GM19193 (cell line): ENCODE results near the gene RAP1GDS1.

Source experiments
- POLR2A ChIP-seq: IDR thresholded peaks from 4 replicates; pipeline ENCODE4 v1.6.1; 2011; ENCODE audit not compliant: insufficient read depth, insufficient read length; ENCODE audit errors: extremely low read depth

RAP1GDS1 gene

DNA sequence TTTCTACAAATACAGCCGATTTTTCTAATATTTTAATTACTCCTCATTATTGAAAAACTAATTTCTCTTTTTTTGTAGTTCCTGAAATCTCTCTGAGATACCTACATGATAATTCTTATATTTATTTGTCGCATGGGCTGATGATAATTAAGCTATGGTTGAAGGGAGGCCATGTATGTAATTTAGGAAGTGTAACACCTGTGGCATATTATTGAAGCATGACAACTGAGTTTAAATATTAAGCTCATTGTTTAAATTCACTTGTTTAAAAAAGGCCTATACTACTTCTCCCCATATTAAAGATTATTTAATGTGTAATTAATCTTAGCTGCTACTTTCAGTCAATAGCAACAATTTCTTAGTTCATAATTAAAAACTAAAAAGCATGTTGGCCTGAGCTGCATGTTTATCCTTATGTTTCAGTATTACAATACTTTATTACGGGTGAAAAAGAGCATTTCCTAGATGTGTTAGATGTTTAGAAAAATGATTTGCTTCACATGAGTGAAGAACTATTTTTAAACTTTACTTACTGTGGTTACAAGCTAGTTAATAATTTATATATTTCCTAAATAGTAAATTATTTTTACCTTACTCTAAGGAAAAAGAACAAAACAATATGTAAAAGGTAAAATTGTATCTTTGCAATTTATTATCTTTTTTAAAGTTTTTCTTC, 122.4 kb downstream of the RAP1GDS1 start:
- TF ChIP-seq POLR2A = no peak

DNA sequence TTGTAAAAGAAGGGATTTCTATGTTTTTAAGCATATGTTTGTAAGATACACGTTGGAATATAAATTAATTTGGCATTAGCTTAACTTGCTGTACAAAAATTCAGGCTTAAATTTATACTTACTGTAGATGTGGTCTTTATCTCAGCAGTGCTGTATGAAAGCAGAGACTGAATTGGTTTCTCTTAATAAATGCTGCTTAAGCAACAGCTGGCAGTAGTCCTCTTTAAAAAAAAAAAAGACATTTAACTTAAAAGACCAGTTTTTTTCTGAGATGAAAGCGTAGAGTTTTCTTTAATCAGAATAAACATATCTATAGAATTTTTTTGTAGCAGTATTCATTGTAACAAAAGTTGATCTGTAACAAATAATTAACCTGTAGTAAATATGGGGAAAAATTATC, 124.6 kb downstream of the RAP1GDS1 start:
- no peak for TF ChIP-seq POLR2A

DNA sequence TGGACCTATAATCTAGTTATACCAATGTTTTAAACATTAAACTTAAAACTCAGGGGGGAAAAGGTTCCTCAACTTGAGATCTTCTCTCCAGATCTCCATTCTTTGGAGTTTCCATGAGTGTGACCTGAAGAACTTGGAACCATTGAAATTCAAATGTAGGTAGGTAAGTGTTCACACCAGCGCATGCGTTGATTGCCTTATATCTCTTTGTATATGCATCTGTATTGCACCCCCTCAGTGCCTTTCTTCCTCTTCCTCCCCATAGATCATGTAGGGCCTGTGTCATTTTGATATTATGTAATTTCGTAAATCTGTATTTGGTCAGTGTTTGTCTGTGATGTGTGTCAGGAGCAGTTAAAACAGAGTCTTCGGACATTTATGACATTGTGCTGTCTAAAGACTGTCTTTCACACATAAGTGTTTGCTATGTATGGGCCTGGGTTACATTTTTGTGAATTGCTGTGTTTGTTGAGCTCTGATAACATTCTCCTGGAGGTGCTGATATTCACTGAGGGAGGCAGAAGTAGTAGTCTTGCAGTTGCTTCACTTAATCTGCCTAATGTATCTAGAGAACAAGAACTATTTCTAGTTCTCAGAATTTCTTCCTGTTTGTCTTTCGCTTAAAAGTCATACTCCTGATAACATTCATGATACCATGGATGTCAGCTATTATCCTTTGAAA, 126.3 kb downstream of the RAP1GDS1 start:
- TF ChIP-seq POLR2A = no peak

DNA sequence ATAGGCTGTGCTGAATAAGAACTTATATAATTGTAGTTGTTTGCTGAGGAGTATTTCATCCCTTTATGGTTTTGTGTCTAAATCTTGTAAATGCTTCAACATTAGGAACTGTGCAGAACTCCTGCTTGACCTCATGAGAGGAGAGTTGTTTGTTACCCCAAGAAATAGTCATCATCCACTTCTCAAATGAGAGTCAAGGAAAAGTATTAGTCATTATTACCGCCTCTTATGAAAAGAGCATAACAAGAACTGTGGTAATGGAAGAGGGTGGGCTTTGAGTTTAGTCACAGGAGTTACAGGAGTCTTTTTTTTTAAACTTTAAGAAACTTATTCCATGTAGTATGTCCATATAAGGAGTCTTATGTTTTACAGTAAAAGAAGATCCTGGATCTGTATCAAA, 132.9 kb downstream of the RAP1GDS1 start:
- TF ChIP-seq POLR2A = no peak

DNA sequence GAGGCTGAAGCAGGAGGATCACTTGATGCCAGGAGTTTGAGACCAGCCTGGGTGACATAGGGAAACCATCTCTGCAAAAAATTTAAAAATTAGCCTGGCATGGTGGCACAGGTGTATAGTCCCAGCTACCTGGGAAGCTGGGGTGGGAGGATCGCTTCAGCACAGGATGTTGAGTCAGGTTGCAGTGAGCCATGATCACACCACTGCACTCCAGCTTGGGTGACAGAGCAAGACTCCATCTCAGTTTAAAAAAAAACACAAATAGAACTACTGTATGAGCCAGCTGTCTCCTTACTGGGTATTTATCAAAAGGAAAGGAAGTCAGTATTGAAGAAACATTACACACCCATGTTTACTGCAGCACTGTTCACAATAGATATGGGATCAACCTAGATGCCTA, 138.7 kb downstream of the RAP1GDS1 start:
- no peak for TF ChIP-seq POLR2A

DNA sequence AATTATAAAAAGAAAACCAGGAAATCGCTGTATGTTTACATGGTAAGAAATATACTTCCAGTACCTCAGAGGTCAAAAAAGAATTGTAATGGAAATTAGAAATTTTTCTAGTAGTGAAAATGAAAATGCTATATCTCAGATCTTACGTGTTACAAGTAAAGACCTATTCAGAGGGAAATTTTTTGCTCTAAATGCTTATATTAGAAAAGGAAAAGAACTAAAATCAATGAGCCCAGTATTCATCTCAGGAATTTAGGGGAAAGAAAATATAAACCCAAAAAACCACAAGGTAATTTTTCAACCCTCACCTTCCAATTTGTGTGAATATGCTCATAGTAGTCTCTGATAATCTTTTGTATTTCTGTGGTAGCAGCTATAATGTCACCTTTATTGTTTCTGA, 145.6 kb downstream of the RAP1GDS1 start:
- TF ChIP-seq POLR2A = no peak

DNA sequence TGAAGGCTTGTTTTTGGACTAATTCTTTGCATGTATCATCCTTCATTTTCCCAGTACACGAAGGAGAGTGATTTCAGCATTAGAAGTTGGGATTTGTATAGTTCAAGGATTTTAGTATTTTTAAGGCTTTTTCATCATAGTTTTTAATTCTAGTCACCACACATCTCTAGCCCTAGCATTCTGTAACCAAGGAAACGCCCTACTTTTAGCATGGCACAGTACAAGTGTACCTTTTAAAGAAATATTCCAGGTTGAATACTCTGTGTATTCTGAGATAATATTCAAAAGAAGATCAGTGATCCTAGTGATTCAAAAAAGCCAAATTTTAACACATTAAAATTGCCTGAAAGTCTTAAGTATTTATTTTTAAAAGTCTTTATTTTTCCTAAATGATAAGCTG, 150.5 kb downstream of the RAP1GDS1 start:
- TF ChIP-seq POLR2A = no peak

DNA sequence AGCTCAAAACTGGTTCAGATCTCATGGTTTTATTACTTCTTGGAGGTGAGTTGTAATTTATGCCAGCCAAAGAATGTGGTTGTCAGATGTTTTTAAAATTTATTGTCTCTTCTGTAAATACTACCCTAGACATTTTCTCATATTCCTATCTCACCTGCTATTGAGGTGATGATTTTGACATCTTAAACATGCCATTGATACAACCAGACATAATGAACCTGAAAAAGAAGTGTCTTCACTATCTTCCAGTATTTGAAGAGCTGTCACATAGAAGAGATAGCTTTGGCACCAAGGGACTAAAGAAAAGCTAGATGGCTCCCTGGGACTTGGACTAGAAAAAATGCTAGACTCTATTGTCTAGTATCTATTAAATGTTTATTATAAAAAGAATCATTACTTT, 155.7 kb downstream of the RAP1GDS1 start:
- no peak for TF ChIP-seq POLR2A

DNA sequence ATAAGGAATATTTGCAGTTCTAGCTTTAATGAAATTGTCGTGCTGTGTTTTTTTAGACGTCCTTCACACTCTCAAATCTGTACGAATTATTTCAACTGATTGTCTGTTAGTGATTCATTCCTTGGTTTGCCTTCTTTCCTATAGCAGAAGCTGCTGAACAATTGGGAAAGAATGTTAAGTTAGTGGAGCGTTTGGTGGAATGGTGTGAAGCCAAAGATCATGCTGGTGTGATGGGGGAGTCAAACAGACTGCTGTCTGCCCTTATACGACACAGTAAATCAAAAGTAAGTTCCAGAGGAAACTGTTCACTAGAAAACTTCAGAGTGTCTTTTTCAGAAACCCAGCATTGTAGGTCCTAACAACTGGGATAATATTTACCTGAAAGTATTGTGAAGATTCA, 159.9 kb downstream of the RAP1GDS1 start:
- no peak for TF ChIP-seq POLR2A

DNA sequence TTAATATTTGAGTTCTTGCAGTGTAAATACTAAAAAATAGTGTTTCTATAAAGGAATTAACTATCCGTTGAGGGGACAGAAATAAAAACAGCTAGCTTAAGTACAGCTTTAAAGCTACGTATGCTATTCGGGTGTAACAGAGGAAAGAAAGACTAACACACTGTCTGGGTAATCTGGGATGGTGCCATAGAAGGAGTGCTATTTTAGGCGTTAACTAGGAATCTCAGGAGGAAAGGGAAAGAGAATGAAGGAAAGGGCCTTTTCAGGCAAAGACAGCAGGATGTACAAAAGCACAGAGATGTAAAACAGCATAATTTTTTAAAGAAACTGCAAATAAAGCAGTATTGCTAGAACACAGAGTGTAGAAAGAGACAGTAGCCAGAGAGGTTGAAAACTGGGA, 161.8 kb downstream of the RAP1GDS1 start:
- TF ChIP-seq POLR2A = no peak

DNA sequence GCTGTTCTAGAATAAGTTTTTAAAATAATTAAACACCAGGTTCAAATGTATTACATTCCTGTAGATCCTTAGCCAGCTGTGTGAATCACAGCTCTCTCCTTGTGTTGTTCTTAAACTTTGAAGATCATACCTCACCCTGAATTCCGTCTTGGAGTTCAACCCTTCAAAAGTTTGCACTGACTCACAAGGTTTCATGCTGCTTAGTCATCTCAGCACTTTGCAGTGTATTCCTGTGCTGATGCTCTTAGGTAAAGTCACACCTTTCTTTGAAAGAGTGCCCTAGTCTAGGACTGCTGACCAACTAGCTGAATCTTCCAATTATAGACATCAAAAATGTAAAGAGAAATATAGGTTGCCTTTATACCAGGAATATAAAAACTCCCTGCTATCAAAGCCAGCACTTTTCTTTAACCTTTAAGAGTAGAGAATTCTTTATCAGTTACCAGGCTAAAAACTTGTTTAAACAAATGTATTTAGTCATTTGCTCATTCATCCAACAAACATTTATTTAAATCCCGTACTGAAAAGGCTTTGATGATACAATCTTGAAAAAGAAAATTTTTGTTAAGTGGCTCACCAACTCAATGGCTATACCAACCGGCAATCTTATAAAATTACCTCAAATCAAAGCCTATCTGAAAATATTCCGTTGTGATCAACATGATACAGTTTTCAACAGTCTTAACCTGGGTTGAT, 169.7 kb downstream of the RAP1GDS1 start:
- no peak for TF ChIP-seq POLR2A

DNA sequence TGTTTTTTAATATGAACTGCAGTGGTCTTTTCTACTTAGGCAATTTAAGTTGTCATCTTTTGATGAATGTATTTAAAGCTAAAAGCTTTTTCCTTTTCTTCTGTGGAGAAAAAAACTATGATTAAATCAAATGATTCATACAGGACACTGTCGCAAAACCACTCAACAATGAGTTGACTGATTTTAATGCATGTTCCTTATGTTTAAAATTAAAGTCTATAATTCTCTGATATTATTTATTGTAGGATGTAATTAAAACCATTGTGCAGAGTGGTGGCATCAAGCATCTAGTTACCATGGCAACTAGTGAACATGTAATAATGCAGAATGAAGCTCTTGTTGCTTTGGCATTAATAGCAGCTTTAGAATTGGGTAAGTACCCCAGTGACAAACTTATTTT, 172.5 kb downstream of the RAP1GDS1 start:
- TF ChIP-seq POLR2A = no peak

DNA sequence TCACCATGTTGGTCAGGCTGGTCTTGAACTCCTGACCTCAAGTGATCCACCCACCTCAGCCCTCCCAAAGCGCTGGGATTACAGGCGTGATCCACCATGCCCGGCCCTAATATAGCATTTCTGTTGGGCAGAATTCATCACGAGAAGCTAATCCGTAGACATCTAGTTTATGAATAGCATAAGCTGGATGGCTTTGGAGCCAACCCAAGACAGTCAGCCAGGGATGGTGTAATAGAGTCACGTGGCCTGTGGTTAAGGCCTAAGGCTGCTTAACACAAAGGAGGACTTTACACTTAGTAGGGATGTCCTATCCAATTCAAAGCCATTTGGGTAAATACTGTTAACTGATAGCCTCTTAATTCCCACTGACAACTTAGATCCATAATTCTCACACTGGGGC, 173.6 kb downstream of the RAP1GDS1 start:
- no peak for TF ChIP-seq POLR2A

DNA sequence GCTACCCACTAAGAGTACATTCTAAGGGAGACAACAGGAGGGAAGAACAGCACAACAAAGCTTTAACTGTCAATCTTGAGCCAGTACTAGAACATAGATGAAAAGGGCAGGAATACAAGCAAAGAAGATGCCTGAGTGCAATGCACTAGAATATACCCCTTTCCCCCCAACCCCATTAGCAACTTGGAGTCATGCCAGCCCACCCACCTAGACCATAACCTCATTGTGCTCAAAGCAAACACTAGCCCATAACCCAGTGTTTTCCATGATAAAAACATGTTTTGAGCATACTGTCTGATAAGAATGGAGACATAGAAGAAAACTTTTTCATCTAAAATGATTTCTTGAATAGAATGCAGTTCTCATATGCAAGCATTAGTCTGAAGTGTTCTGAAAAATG, 183.2 kb downstream of the RAP1GDS1 start:
- no peak for TF ChIP-seq POLR2A

DNA sequence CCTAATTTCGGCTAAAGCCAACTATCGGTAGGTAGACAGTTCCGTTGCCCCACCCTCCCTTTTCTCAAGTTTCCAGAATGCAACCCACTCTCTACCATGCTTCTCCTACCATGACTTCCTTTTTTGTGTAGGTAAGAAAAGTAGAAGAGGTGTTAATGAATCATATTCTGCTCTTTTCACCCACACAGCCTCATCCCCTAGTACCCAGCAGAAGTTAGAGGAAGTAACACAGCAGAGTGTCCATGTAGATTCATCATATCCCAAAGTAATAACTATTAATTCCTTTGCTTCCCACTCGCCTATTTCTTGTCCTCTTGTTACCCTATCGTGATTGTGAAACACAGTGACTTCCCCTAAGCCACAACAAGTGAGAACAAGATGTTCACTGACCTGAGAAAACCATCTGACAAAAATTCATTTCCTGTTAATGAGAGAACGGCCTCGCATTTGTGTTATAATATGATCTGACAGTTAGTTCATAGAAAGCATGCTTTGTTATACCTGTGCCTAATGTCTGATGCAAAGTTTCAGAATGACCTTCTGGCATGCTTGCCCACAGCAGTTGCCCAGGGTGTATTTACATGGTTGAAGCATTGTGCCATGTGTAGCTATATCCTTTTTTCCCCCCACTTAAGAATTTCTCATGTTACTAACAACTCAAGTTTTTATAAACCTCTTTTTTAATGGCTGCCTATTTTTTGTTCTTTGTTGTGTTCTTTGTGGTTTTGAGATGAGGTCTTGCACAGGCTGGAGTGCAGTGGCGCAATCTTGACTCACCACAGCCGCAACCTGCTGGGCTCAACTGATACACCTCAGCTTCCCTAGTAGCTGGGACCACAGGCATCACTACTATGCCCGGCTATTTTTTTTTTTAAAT, 185.6 kb downstream of the RAP1GDS1 start:
- TF ChIP-seq POLR2A = no peak

DNA sequence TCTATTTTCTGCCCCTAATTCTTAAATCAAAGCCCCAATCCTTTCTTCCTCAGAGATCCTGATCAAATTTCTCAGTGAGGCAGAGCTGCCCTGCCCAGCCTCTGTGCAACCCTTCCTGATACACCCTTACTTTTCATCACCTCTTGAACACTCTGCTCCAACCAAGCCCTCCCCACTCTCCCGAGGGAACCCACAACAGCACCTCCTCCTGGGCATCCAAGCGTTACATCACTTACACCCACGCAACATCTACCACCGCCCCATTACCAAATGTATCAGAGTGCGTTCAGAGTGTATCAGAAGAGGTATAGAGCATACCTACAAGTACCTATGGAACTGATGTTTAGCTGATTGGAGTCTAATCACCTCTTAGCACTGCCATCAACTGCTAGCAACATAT, 186.5 kb downstream of the RAP1GDS1 start:
- no peak for TF ChIP-seq POLR2A

DNA sequence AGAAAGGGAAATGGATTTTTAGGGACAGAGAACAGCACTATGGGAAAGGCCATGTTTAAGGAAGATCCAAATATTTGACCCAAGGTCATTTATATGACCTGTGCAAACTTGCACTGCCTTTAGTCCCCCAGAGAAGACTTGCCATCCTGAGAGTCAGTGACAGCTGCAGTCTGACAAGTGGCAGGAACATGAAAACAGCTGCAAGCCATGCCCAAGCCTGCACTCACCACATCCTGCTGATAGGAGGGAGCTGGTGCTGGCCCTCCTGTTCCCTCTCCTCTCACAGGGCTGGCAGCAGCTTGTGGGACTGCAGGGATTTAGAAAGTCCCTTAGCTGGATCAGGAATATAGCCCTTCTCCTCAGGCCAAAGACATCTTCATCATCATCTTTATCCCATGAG, 187.7 kb downstream of the RAP1GDS1 start:
- no peak for TF ChIP-seq POLR2A
